GM18951 (cell line): Measurements from ENCODE around the gene ZNF512.
A peak's percentile ranks its signal among the peaks of the same experiment; 100 is the strongest.
"Not testable (repeated sequence)": the region's sequence is repeated elsewhere in the genome, so short reads cannot be mapped to it uniquely, and the experiment has no call there.

ENCODE experiments used
- POLR2A ChIP-seq: IDR thresholded peaks from 4 replicates; pipeline ENCODE4 v1.6.1; 2011; ENCODE audit warnings: mild to moderate bottlenecking; ENCODE audit not compliant: insufficient read length, insufficient read depth; ENCODE audit errors: extremely low read depth
- in situ Hi-C: fragments of 300-500 bp; cut with MboI; formaldehyde crosslinking; loops from one replicate; pipeline ENCODE4 v1.12.0; 2022; ENCODE audit warnings: low sequenced_read_pairs, mixed read lengths, inconsistent platforms; ENCODE audit not compliant: unreplicated experiment

Gene ZNF512, protein sequence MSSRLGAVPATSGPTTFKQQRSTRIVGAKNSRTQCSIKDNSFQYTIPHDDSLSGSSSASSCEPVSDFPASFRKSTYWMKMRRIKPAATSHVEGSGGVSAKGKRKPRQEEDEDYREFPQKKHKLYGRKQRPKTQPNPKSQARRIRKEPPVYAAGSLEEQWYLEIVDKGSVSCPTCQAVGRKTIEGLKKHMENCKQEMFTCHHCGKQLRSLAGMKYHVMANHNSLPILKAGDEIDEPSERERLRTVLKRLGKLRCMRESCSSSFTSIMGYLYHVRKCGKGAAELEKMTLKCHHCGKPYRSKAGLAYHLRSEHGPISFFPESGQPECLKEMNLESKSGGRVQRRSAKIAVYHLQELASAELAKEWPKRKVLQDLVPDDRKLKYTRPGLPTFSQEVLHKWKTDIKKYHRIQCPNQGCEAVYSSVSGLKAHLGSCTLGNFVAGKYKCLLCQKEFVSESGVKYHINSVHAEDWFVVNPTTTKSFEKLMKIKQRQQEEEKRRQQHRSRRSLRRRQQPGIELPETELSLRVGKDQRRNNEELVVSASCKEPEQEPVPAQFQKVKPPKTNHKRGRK

DNA sequence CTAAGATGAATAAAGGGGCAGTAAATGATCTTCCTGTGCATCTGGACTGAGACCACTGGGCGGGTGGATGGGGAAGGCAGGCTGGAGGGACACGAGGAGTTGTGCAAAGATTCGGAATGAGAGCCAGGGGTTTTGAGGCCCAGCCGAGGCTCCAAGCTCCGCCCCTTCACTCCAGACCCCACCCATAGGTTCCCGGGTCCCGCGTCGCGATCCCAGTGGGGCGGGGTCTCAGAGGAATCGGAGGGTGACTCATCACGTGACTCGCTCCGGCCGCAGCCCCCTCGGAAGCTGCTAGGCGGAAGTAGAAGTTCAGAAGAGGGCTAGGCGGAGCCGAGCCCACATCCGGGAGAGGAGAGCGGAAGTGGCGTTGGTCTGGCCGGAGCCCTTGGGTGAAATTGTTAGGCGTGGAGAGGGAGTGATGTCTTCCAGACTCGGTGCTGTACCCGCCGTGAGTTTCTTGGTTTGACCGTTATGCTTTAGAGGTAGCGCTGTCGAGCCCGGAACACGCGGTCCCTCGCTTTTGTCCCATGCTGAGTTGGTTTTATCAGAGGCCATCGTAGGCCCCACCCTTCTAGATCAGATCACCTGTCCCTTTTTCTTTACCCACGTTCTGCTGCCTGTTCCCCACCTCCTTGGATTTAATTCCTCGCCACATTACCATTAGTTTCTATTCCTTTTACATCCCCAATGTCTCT is at the start of gene ZNF512:
Gene ZNF512 (plus strand): TSS at position 348 of the 695 bp plus-strand sequence. CDS start 71 bp downstream, at position 419.
- in situ Hi-C loops, result no loop called here
- peak; percentile 81 for TF ChIP-seq POLR2A

DNA sequence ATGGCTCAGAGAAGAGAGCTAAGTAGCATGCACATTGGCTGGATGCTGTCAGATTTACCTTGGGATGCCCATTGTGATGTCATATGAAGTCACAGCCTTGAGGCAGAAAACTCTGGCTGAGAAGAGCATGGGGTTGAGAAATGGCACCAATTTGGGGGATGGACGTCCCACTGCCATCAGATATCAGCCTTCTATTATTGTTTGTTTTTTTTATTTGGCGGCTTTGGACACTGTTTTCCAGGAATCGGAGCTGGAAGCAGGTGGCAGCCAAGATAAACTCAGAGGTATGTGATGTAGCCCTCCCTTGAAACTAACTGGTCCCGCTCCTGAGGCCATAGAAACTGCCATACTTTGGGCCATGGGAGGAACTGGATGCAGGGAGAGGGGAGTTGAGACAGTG is 45.6 kb upstream of the ZNF512 start:
- in situ Hi-C loops, result no loop called here
- no peak for TF ChIP-seq POLR2A

DNA sequence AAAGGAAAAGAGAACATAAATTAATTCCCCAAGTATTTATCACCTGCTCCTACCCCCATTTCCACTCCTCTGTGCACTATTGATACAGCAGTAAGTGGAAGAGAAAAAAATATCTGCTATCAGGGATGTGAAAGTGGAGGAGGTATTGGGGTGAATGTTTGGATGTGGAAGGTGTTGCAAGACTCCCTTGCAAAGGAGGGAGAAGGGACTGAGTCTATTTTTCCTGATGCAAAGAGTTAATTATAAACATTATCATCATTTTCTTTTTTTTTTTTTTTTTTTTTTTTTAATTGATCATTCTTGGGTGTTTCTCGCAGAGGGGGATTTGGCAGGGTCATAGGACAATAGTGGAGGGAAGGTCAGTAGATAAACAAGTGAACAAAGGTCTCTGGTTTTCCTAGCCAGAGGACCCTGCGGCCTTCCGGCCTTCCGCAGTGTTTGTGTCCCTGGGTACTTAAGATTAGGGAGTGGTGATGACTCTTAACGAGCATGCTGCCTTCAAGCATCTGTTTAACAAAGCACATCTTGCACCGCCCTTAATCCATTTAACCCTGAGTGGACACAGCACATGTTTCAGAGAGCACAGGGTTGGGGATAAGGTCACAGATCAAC is 43.9 kb upstream of the ZNF512 start:
- in situ Hi-C loops, result not testable (repeated sequence)

DNA sequence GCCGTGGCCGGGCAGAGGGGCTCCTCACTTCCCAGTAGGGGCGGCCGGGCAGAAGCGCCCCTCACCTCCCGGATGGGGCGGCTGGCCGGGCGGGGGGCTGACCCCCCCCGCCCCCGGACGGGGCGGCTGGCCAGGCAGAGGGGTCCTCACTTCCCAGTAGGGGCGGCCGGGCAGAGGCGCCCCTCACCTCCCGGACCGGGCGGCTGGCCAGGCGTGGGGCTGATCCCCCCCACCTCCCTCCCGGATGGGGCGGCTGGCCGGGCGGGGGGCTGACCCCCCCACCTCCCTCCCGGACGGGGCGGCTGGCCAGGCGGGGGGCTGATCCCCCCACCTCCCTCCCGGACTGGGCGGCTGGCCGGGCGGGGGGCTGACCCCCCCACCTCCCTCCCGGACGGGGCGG is 43.2 kb upstream of the ZNF512 start:
- in situ Hi-C loops, result not testable (repeated sequence)

DNA sequence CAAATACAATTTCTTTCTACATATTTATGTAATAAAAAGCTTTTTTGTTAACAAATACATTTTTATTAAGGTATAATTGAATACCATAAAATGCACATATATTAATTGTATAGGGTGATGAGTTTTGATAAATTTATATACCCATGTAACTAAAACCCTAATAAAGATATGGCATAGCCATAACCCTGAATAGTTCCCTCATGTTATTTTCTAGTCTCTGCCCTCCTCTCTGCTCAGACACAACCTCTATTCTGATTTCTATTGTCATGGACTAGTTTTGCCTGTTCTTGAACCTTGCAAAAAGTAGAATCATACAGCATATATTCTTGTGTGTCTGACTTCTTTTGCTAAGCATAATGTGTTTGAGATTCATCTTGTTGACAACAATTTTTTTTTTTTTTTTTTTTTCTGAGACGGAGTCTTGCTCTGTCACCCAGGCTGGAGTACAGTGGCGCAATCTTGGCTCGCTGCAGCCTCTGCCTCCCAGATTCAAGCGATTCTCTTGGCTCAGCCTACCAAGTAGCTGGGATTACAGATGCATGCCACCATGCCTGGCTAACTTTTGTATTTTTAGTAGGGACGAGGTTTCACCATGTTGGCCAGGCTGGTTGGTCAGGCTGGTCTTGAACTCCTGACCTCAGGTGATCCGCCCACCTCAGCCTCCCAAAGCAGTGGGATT is 38.6 kb upstream of the ZNF512 start:
- no peak for TF ChIP-seq POLR2A
- in situ Hi-C loops, result no loop called here

DNA sequence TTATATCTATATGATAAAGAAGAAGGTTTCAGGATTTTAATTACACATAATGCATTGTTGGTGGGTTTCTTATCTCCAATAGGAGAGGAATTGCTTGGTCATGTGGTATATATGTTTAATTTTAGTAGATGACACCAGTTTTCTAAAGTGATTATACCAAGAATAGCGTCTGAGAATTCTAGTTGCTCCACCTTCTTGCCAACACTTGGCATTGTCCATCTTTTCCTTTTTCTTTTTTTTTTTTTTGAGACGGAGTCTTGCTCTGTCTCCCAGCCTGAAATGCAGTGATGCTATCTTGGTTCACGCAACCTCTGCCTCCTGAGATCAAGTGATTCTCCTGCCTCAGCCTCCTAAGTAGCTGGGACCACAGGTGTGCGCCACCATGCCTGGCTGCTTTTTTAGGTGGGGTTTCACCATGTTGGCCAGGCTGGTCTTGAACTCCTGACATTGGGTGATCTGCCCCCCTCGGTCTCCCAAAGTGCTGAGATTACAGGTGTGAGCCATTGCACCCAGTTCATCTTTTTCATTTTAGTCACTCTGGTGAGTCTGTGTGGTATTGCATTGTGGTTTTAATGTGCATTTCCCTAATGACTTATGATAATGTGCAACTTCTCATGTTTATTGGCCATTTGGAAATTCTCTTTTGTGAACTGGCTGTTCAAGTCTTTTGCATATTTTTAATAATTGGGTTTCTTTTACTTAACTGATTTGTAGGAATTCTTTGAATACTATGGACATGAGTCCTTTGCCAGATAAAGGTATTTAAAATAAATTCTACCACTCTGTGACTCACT is 37.3 kb upstream of the ZNF512 start:
- no peak for TF ChIP-seq POLR2A
- in situ Hi-C loops, result no loop called here

DNA sequence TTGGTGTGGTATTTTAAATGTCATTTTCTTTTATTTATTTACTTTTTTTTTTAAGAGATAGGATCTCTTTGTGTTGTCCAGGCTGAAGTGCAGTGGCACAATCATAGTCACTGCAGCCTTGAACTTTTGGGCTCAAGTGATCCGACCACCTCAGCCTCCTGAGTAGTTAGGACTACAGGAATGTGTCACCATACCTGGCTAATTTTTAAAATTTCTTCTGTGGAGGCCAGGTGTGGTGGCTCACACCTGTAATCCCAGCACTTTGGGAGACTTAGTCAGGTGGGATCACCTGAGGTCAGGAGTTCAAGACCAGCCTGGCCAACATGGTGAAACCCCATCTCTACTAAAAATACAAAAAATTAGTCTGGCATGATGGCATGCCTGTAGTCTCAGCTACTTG is 33.5 kb upstream of the ZNF512 start:
- in situ Hi-C loops, result no loop called here
- no peak for TF ChIP-seq POLR2A

DNA sequence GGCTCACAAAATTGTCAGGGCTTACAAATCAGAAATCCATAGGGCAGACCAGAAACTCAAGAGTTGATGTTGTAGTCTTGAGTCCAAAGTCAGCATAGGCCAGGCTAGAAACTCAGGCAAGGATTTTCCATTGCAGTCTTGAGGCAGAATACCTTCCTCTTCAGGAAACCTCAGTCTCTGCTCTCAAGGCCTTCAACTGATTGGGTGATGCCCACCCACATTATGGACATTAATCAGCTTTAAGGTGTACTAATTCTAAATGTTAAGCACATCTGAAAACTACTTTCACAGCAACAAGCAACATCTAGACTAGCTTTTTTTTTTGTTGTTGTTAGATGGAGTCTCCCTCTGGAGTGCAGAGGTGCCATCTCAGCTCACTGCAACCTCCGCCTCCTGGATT is 31.3 kb upstream of the ZNF512 start:
- no peak for TF ChIP-seq POLR2A
- in situ Hi-C loops, result no loop called here

DNA sequence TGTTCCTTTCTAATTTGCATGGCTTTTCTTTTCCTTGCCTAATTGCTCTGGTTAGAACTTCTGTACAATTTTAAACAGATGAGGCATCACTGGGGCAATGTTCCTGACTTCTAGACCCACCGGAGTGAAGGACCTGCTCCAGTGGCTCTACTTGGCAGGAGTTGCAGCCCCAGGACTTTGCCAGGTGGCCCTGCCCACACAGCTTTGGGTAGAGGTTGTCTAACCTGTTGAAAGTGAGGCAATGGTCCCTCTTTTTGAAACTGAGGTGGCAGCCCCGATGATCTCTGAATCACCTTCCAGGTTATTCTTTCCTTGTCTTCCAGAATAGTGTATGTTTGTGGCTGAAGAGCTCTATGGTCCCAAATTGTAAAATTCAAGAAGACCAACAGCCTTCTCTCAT is 29.9 kb upstream of the ZNF512 start:
- no peak for TF ChIP-seq POLR2A
- in situ Hi-C loops, result no loop called here

DNA sequence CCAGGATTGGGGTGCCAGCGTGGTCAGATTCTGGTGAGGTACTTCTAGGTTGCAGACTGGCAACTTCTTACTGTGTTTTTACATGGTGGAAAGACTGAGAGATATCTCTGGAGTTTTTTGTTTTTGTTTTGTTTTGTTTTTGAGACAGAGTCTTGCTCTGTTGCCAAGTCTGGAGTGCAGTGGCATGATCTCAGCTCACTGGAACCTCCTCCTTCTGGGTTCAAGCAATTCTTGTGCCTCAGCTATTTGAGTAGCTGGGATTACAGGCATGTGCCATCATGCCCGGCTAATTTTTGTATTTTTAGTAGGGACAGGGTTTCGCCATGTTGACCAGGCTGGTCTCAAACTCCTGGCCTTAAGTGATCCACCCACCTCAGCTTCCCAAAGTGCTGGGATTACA is 28.4 kb upstream of the ZNF512 start:
- in situ Hi-C loops, result not testable (repeated sequence)

DNA sequence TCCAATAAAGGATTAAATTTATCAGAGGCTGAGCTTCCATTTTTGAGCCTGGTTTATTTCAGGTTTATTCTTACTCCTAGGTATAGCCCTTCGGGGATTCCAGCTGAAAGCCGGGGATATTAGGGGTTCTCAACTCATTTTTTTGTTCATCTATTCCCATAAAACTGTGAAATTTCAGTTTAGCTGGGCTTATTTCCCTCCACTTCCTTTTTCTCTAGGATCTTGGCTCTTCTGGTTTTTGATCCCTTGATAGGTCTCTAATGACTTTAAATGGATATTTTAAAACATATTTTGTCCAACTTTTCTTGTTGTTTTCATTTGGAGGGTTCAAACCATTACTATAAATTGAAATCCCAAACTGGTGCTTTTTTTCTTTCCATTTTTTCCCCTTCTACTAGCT is 23.6 kb upstream of the ZNF512 start:
- in situ Hi-C loops, result no loop called here
- TF ChIP-seq POLR2A, result no peak

DNA sequence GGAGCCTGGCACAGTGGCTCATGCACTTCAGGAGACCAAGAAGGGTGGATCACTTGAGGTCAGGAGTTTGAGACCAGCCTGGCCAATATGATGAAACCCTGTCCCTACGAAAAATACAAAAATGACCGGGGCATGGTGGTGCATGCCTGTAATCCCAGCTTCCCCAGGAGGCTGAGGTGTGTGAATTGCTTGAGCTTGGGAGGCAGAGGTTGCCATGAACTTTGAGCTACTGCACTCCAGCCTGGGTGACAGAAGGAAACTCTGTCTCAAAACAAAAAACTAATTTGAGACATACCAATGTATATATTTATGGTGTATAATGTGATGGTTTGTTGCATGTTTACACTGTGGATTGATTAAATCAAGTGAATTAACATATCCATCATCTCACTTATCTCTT is 21.8 kb upstream of the ZNF512 start:
- TF ChIP-seq POLR2A, result no peak
- in situ Hi-C loops, result no loop called here

DNA sequence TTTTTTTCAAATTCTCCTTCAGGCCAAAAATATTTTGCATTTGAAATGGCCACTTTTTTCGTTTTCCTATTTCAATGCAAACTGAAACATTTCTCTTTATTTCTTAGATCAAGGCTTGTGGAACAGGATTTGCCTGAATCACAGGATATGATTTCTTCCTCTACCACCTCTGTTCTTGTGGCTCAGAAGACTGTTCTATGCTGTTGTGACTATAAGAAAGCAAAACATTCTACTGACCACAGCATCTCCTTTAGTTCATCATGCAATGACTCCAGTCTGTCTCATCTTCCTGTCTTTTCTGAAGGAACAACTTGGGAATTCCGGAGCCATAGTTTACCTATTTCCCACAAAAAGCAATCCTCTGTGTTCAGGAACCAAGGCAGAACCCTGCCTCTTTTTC is 16.2 kb upstream of the ZNF512 start:
- no peak for TF ChIP-seq POLR2A

More for the DNA sequence above, 16.2 kb upstream of the ZNF512 start:
- in situ Hi-C loops, result no loop called here
